D721Med (cell line): ENCODE measurements around the gene RNF112.

ENCODE experiments used
- DNase-seq: peaks from one replicate; pipeline ENCODE4 v3.0.0; 2011; ENCODE audit warnings: low spot score; ENCODE audit not compliant: insufficient read length
- FAIRE-seq: peaks from 2 replicates; lab custom pipeline; 2011; peaks lifted over from hg19 to GRCh38; lab: Jason Lieb, UNC
- CTCF ChIP-seq: IDR thresholded peaks from 2 replicates; pipeline ENCODE4 v1.5.1; 2012; ENCODE audit warnings: mild to moderate bottlenecking, control low read depth; ENCODE audit not compliant: insufficient read depth; ENCODE audit errors: missing control alignments

Gene RNF112

GRCh38 chr17:19369846-19370492 is 41.1 kb upstream of the RNF112 start:
- TF ChIP-seq CTCF = no peak
- DNase-seq = no peak
- no peak for FAIRE-seq

GRCh38 chr17:19370493-19370960 is 40.5 kb upstream of the RNF112 start:
- TF ChIP-seq CTCF = no peak
- FAIRE-seq (no peak), DNase-seq (no peak)

GRCh38 chr17:19371259-19372010 is 39.6 kb upstream of the RNF112 start:
- TF ChIP-seq CTCF = no peak
- no peak for DNase-seq
- FAIRE-seq = no peak

- DNase-seq = no peak
- FAIRE-seq = no peak
- no peak for TF ChIP-seq CTCF
These were observed 39.0 kb upstream of the RNF112 start for GRCh38 chr17:19372011-19372370.

GRCh38 chr17:19372439-19372838 is 38.6 kb upstream of the RNF112 start:
- DNase-seq = no peak
- no peak for FAIRE-seq
- TF ChIP-seq CTCF = no peak

- DNase-seq (no peak), FAIRE-seq (no peak)
- no peak for TF ChIP-seq CTCF
These were observed 38.0 kb upstream of the RNF112 start for GRCh38 chr17:19372866-19373504.
